ENCODE data around the gene FGGY. TPM values are rescaled to one million over a fixed set of nuclear protein-coding genes. Genes with fewer than 3 reads are reported as not detected.
A peak's percentile ranks its signal among the peaks of the same experiment; 100 is the strongest.
"Not testable (repeated sequence)": the region's sequence is repeated elsewhere in the genome, so short reads cannot be mapped to it uniquely, and the experiment has no call there.

The FGGY gene
- polyA plus RNA-seq, 4 donors: 21.3 to 28.3 (median 22.6) TPM

DNA sequence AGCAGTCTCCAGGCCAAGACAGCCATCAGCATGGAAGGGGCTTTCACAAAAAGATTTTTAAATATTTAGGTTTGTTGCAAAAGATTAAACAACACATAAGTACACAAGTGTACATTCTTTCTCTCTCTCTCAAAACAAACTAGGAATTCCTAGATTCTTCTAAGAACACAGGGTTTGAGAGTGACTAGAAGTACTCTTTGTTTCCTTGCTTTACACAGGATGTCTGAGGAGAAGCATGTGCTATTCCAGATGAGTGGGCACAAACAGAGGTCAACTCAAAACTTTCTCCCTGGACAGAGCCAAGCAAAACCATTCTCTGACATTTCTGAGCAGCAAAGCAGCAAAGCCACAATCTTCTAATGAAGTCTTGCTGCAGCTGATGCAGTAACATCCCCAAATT lies 307.3 kb downstream of the FGGY start:
- no peak for DNase-seq (ENCODE audit: low read depth in 4 of 4, low spot score in 2 of 4)

DNA sequence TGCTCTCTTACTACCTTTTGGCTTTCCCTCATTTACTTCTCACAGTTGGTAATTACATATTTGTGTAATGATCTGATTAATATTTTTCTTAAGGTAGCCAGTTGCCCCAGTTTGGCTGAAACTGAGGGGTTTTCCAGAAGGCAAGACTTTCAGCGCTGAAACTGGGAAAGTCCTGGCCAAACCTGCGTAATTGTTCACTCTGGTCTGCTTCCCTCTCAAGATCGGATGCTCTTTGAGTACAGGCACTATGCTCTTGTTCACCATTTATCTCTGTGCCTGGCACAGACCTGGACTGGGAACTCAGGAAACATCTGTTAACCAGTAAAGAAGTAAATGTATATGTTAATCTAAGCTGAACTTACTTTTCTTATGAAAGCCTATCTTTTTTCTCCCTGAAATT lies 308.3 kb downstream of the FGGY start:
- no peak for DNase-seq (ENCODE audit: low read depth in 4 of 4, low spot score in 2 of 4)

DNA sequence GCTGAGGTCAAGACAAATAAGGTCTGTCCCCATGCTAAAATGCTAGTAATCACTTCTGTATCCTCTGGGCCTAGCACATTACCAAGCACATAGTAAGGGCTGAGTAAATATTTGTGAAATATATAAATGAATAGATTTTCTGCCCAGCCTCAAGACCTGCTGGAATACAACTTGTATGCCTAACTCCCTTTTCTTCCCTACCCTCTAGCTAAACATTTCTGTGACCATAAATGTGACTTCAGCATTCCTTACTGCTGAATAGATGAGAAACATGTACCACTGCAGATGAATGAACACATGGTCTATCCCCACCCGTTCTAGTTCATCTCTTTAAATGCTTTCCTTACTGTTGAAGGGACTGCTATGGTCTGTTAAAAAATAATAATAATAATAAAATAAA lies 308.9 kb downstream of the FGGY start:
- no peak for DNase-seq (ENCODE audit: low read depth in 4 of 4, low spot score in 2 of 4)

DNA sequence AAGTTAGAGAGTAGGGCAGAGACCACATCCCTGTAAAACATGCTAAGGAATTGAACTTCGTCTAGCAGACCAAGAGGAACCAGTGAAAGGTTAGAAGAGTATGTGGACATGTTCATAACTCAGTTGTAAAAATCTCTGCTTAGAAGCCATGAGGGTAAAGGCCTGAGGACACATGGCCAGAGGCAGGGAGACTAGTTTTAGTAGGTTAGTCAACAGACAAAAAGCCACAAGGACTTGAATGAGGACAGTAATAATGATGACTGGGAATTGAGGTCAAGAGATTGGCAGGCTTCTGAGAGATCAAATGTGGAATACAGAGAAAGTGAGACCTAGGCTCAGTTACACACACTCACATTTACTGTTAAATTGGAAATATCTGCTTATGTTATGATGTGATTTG lies 312.4 kb downstream of the FGGY start:
- DNase-seq (ENCODE audit: low read depth in 4 of 4, low spot score in 2 of 4): no peak

DNA sequence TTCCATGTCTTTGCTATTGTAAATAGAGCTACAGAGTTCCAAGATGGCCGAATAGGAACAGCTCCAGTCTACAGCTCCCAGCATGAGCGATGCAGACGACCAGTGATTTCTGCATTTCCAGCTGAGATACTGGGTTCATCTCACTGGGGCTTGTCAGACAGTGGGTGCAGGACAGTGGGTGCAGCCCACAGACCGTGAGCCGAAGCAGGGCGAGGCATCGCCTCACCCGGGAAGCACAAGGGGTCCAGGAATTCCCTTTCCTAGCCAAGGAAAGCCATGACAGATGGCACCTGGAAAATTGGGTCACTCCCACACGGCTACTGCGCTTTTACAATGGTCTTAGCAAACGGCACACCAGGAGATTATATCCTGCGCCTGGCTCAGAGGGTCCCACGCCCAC lies 313.6 kb downstream of the FGGY start:
- DNase-seq (ENCODE audit: low read depth in 4 of 4, low spot score in 2 of 4): not testable (repeated sequence)

DNA sequence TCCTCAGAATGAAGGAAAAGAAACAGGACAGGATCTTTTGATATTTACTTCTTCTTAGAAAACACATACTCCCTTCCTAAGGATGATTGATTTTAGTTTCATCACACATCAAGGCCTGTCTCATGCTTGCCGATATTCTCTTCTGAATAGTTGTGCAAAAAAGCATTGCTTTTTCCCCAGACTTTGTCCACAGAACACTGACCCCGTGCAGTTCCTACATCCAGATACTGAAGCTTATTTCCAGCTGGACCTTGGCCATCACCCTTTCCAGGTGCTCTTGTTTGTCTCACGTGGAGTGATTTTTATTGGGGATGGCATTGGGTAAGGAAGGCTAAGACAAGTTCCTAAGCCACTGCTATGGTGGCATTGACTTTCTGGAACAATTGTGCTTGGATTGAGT lies 320.5 kb downstream of the FGGY start:
- DNase-seq (ENCODE audit: low read depth in 4 of 4, low spot score in 2 of 4): no peak

DNA sequence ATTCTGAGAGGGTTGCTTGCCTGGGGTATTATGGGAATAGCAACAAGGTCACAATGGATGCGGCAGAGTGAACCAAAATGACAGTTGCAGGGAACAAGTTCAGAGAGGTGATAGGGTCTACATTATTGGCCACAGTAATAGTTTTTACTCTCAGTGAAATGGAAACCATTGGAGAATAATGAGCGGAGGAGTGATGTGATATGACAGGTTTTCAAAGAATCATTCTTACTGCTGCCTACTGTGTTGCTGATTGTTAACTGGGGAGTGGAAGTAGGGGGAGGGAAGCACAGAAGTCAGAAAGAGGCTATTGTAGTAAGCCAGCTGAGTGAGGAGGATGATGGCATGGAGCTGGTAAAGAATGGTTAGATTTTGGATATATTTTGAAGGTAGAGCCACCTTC lies 322.7 kb downstream of the FGGY start:
- DNase-seq (ENCODE audit: low read depth in 4 of 4, low spot score in 2 of 4): no peak

DNA sequence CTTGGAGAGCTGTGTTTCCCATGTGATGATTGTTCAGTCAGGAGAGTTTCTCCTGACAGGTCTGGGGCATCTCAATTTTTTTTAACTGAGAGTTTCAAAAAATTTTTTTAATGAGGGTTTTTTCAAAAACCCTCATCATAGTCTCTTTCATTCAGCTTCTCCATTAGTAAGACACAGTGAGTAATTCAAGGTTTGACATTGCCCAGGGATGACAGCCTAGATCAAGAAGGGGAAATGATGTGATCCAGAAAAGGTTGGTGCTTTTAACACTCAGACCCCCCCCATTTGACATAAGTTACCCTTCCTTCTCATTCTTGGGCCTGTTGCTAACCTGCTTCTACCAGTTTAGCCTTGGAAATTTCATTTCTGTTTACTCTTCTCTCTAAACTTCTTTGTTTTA lies 328.5 kb downstream of the FGGY start:
- no peak for DNase-seq (ENCODE audit: low read depth in 4 of 4, low spot score in 2 of 4)

DNA sequence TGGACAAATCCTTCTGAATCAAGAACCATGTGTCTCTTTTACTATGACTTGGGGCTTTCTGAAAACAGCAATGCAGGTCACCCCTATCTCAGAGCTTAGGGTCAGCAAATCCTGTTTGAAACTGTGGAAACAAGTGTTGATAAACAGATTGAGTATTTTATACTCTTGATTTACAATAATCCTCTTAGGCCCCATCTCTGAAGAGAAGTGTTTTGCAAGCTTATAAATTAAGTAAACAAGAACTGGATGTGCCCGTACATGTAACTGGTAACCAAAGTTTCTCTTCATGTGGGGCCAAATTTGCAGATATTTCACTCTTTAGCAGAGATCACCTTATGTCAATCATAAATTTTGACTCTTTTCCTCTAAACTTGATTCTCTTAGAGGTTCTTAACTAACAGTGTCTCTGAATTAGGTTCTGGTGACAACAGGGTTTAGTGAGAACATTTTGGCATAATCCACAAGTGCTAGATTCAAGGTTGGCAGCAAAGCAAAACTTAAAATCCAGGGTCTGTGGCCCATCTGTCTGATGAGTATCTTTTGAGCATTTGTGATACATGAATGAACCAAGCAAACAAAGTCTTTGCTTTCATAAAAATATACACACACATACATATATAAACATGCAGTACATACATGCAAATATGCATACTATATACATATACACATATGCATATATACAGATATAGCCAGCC lies 334.8 kb downstream of the FGGY start:
- DNase-seq (ENCODE audit: low read depth in 4 of 4, low spot score in 2 of 4): no peak

DNA sequence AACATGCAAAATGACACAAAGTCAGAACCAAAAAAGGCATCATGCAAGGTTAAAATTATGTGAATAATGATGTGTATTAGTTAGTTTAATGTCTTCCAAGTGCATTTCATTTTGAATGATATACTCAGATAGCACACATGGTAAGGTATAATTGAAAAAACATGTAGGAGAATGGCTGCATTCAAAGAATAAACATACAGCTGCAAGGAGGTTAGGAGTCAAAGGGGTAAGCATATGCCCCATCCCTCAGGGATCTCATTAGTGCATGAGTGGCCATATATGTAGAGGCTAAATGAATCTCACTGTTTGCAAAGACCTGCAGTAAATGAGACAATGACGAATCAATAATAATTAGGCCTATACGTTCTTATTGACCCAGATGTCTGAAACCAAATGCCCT lies 338.2 kb downstream of the FGGY start:
- no peak for DNase-seq (ENCODE audit: low read depth in 4 of 4, low spot score in 2 of 4)

DNA sequence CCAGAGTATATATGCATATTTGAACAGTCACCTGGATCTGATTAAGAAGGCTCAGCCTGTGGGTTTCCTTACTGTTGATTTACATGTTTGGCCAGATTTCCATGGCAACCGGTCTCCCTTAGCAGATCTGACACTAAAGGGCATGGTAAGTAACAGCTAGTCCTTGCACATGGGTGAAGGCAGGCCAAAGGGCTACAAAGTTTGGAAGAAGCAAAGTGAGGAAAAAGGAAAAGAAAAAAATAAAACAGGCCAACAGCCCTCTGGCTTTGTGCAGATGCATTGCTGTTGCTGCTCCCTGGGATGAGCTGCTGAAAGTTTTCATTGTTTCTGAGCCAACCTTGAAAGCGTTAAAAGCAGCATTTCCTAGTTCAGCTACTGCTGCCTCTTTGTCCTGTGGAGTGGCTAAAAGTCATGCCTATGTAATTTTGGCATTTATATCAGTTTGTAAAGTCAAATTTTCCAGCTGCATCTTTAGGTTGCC lies 341.4 kb downstream of the FGGY start:
- peak in 2 of 4 donors; percentile 34 to 70 for DNase-seq (ENCODE audit: low read depth in 4 of 4, low spot score in 2 of 4)

DNA sequence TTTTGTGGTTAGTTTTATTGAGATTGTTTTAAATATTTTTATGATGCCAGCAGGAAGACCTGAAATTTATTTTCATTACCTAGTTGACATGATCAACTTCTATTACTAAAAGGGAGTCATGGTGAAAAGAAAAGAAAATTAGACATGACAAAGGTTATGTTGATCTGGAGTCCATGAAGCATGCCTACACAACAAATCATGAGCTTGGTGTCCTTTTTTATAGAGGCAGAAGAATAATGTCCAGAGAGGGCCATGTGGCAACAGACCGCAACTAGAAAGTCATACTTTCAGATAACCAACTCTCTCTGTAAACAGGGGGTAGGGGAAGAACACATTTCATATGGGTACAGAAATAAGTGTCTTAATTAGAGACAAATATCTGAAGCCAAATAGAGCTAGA lies 342.4 kb downstream of the FGGY start:
- DNase-seq (ENCODE audit: low read depth in 4 of 4, low spot score in 2 of 4): no peak

DNA sequence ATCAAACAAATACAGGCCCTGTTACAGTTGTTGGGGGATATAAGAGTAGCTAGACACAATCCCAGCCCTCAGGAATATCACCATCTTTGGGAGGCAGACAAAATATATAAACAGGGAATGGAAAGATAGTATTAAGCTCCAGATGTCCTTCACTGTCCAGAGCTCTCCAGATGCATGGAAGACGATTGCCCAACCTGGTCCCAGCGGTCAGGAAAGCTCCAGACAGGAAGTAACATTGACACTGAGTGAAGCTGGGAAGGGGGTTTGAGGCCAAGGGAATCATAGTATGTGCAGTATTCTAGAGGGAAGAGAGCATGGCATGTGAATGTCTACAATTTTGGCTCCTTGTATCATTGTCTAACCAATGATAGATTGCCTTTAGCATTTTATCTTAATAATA lies 344.0 kb downstream of the FGGY start:
- no peak for DNase-seq (ENCODE audit: low read depth in 4 of 4, low spot score in 2 of 4)

DNA sequence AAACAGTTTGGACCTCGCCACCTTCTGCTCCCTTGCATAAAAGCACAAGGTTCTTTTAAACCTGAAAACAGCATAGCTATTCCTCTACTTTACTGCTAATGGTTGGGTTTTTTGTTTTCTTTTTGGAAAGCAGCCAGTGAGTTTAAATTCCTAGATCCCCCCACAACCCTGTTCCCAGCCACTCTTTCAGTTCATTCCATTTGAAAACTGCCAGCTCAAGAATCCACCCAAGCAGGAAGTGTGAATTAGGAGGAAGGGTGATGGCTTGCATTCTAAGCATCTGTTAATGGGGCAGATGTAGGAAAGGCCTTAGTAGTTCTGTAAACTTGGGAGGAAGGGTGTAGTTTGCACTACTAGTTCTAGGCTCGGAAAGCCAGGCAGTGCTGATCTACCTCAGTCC lies 344.9 kb downstream of the FGGY start:
- DNase-seq (ENCODE audit: low read depth in 4 of 4, low spot score in 2 of 4): no peak

DNA sequence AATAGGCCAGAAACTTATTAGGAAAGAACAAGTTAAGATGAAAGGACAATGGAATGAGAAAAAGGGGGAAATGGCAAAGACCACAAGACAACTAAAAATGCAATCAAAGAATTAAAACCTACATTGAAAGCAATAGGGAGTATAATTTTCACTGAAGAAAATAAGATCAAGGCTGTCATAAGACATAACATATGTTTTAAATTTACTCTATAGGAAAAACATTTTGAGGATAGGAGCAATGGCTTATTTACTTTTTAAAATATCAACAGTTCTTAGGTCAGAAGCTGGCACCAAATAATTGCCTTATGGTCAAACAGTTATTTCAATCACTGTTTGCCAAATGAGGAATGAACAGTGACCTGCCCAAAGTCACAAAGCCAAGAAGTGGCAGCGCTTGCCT lies 346.6 kb downstream of the FGGY start:
- no peak for DNase-seq (ENCODE audit: low read depth in 4 of 4, low spot score in 2 of 4)

DNA sequence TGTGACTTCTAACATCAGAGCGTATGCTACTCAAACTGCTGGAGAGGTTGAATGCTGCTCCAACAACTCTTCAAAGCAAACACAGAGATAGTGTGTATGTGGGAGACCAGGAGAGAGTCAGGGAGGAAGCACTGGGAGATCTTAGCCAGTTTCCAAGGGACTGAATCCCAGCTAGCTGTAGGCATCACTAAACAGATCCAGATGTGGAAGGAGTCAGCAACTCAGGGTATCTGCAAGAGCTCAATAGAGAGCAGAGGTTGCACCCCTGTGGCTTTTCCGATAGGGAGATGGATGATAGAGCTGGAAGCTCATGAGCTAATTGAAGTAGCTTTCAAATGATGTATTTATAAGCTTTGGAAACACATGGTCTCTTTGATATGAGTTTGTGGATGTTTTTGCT lies 349.0 kb downstream of the FGGY start:
- DNase-seq (ENCODE audit: low read depth in 4 of 4, low spot score in 2 of 4): no peak

DNA sequence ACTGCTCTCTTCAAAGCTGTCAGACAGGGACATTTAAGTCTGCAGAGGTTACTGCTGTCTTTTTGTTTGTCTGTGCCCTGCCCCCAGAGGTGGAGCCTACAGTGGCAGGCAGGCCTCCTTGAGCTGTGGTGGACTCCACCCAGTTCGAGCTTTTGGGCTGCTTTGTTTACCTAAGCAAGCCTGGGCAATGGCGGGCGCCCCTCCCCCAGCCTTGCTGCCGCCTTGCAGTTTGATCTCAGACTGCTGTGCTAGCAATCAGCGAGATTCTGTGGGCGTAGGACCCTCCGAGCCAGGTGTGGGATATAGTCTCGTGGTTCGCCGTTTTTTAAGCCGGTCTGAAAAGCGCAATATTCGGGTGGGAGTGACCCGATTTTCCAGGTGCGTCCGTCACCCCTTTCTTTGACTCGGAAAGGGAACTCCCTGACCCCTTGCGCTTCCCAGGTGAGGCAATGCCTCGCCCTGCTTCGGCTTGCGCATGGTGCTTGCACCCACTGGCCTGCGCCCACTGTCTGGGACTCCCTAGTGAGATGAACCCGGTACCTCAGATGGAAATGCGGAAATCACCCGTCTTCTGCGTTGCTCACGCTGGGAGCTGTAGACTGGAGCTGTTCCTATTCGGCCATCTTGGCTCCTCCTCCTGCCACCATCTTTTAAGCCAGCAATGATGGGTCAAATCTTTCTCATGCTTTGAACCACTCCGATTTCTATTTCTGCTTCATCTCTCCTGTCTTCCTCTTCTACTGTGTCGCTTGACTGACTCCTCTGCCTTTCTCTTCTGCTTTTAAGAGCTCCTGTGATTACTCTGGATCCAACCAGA lies 356.5 kb downstream of the FGGY start:
- not testable (repeated sequence) for DNase-seq (ENCODE audit: low read depth in 4 of 4, low spot score in 2 of 4)

DNA sequence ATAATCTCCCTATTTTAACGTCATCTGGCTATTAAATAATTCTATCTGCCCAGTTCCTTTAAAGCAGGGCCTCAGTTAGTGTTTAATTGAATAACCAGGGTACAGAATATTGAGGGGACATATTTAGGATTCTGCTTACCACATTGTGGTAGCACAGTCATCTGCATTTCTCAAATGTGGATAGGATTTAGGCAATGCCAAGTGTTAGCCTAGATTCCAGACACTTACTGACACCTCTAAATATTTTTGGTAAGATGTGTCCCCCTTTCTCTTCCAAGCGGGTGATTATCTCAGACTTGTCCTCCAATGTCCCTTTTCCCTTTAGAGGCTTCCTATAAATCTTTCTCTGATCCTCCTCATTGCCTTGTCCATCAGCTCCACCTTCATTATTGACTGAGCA lies 357.1 kb downstream of the FGGY start:
- DNase-seq (ENCODE audit: low read depth in 4 of 4, low spot score in 2 of 4): no peak

DNA sequence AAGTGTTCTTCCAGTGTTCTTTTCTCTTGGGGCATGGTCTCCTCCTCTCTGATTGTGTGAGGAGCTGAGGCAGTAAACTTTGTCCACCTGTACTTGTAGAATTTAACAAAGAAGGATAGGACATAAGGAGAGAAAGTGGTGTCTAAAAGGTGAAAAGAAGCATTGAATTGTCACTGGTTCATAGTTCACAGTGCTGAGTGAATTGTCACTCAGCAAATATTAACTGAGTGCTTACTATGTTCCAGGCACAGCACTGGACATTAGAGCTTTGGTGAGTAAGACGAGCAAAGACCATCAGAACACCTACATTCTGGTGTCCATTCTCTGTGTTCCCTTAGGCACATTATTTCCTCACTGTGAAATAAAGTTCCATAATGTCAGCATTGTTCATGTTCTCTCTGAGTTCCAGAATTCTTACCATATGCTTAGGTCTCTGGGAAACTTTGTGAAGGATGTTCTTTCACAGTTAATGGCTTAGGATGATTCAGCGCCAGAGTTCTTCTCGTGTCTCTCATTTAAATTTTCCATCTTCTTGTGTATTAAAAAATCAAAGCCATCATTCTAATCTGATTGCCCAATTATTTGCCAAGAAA lies 361.1 kb downstream of the FGGY start:
- no peak for DNase-seq (ENCODE audit: low read depth in 4 of 4, low spot score in 2 of 4)

DNA sequence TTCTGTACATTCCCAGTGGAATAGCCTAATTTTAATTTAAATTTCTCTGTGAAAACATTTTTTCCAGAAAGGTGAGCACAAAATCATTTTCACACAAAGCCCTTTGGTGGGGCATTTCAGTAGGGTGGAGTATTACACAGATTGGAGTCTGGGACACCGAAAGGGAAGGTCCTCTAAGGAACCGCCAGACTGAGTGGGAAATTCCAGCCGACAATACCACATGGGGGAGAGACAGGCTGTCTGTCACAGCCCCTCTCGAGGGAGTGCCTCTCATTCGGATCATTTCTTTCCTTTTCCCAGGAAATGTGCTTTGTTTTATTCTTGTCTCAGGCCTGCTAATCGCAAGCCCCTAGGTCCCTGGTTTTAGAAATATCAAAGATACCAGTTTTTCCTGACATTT lies 367.3 kb downstream of the FGGY start:
- no peak for DNase-seq (ENCODE audit: low read depth in 4 of 4, low spot score in 2 of 4)

DNA sequence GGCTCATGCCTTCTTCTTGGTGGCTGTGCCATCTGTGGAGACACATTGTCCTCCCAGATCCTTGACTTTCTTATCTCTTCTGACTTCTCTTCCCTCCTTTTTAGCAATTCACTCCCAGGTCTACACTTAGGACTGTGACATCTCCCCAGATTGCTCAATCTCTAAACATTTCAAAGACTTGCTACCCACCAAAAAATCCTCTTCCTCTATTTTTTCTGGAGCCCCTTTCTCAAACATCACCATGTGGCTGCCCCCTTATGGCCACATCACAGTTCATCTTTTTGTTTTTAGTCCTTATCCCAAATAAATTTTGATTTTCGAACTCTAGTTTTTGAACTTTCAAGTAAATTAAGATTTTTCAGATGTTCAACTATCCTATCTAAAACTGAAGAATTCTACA lies 369.2 kb downstream of the FGGY start:
- no peak for DNase-seq (ENCODE audit: low read depth in 4 of 4, low spot score in 2 of 4)

DNA sequence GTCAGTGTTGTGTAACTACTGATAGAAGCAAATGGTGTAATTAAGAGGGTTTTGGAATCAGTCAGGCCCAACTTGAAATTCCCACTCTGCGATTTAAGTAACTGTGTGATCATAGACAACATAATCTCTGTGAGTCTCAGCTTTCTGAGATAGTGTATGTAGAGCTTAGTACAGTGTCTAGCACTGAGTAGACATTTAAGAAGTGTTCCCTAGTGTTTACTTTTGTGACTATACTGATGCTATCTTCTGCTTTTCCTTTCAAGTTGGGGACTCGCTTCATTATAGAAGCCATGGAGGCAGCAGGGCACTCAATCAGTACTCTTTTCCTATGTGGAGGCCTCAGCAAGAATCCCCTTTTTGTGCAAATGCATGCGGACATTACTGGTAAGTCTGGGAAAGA lies 370.1 kb downstream of the FGGY start:
- no peak for DNase-seq (ENCODE audit: low read depth in 4 of 4, low spot score in 2 of 4)
